Middle frontal gyrus (tissue), 1 donor: ENCODE measurements around the gene ROR2.

Experiments
- DNase-seq: peaks from one replicate; pipeline ENCODE4 v3.0.0-alpha.2; 2015; ENCODE audit warnings: low spot score; ENCODE audit errors: extremely low spot score

Gene ROR2

DNA sequence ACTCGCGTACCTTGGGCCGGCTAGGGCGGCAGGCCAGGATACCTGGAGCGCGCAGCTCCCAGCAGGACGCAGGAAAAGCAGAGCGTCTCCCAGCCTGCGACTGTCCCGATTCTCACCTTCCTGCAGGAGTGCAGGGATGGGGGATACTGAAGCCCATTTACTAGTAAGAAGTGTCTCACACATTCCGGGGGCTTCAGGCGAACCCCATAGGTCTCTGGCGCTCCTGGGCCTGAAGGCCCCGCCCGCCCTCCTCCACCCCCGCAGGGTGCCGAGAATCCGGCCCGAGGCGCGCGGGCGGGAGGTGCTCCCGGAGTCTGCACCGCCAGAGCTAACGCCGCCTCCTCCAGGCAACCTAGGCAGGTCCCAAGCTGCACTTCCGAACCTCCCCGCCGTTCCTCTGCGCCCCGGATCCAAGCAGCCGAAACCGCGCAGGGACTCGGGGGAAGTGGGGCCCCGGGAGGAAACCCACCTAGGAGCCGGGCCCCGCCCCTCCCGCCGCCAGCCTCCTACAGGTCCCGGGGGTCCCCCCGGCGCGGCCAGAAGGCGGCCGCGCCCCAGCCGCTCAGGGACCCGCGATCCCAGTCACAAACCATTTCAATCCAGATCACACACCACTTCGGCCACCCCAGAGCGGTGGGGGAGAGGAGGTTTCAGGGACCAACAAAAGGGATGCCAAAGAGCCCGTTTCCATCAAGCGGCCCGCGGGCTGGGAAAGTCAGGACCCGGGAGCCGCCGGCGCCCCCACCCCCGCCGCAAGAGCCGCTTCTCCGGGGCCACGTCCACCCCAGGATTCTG is 1.2 kb downstream of the ROR2 start:
- no peak for DNase-seq

DNA sequence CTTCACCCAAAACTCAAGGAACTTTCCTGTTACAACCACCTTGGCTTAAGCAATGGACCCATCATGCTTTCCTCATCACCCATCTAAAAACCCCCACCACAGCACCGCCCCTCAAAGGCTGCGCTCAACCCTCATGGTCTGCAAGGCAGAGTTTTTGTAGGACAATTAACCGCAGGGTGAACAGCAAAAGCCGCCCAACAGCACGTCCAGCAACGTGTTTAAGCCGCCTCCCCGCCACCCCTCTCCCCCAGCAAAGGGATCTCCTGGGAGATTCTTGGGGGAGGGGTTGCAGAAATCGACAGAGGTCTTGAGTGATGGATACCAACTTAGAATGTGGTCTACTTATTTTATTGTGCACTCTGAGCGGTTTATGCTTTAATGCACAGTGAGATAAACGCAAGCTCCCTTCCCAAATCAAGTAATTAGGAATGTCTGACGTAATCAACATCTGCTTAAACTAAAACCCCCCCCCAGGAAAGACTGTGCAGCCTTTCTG is 1.9 kb downstream of the ROR2 start:
- no peak for DNase-seq

DNA sequence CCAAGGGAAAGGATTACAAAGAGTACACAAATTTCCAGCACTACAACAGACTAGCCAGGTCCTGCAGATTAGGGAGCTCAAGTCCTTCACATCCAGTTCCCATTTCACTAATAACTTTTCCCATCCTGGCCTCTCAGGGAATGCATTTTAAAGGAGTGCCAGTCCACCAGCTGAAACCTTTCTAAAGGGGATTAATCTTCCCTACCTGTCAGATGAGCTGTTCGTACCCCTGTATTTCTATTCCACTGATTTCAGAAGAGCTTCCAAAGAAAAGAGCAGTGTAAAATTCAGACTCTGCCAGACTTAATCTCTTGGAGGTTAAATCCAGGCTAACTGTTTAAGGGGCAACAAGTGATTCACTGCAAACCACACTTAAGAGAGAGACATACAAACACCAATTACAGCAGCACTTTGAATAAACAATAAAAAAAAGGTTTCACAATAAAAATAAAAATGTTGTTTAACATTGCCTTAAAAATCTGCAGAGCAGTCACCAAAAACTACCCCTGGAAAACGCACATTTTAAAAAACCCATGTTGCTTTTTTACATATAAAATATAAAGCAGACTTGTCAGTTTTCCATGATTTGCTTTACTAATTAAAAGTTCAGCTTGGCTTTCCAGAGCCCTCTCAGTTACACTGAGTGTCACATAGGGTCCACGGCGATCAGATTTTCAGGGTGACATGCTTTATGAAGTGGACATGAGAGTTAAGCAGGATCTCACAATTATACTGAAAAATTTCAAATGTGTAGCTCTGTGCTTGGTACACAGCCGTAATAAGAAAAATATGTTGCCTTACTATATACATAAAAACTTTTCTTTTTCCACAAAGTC is 3.2 kb downstream of the ROR2 start:
- DNase-seq, result no peak

DNA sequence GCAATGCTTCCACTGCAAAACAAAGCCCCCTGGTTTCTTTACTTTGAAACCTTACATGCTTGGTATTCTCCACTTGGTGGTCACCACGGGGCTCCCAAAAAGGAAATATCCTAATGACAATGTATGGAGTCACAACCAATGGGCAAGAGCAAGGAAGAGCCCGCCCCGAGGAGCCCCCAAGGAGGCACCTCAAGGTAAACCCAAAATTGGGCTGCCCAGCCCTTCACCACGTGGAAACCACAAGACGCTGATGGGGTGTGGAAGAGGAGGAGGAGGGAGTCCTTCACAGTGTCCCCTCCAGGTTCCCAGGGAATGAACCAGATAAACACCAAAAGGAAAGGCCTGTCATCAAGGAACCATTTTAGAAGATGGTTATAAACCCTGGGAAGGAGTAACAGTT is 3.8 kb downstream of the ROR2 start:
- DNase-seq, result no peak

DNA sequence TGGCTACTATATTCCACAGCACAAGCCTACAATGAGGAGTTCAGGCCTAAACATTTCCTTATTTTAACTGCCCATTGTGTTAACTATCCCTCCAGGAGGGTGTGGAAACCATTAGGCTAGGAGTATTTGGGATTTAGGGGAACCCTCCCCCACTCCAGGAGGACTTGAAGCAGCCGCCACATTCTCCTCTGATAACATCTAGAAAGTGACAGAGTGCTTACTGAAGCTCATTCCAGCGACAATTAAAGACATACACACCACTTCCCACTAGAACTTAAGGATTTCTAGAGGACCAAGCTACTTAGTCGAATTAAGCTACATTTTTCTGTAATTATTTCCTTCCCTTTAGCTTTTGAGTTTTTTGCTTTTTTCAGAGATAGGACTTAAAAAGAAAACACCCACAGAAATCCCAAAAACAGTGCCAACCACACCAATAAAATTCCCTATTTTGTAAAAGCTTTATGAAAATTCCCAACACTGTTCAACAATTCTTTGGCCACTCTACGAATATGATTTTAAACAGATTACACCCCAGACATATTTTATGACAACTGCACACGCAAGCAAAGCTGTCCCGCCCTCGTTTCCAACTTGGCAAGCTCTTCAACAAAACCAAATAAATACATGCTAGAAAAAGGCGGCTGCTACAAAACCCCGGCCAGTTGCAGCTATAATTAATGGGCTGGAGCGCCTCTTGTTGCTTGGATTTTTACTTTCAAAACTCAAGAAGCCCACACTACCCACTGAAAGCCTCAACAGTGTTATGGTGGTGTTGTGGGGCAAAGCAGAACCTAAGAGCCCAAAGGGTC is 4.5 kb downstream of the ROR2 start:
- DNase-seq, result no peak

DNA sequence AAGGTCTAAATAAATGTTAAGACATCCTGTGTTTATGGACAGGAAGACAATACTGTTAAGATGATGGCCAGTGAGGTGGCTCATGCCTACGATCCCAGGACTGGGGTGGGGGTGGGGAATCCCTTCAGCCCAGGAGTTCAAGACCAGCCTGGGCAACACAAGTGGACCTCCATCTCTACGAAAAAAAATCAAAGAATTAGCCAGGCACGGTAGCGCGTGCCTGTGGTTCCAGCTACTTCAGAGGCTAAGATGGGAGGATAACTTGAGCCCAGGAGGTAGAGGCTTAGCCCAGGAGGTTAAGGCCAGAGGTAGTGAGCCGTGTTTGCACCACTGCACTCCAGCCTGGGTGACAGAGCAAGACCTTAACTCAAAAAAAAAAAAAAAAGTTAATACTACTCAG is 5.3 kb downstream of the ROR2 start:
- DNase-seq, result no peak

DNA sequence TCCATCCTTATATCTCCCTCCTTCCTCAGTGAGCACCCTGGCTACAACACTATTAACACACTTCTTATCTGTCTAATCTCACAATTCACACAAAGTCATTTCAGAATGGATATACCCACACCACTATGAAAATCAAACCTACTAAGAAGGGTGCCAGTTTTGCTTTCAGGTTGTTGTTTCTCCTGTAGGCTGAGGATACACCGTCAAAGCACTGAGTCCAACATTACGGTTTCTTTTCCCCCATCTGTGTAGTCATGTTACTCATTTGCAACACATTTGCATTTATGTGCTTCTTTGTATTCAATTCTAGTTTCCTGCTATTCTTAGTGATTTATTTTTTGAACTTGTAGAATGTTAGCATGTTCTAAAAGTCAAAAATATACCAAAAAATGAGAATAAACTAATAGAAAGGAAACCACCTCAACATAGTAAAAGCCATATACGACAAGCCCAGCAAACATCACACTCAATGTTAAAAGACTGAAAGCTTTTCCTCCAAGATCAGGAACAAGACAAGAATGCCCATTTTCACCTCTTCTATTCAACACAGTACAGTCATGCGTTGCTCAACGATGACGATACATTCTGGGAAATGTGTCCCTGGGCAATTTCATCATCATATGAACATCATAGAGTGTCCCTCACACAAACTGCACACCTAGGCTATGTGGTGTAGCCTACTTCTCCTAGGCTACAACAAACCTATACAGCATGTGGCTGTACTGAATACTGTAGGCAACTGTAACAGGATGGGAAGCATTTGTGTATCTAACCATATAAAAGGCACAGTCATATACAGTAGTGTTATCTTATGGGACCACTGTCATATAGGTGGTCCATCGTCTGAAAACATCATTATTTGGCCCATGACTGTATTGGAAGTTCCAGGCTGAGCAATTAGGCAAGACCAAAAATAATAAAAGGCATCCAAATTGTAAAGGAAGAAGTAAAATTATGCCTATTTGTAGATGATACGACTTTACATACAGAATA is 6.3 kb downstream of the ROR2 start:
- no peak for DNase-seq

DNA sequence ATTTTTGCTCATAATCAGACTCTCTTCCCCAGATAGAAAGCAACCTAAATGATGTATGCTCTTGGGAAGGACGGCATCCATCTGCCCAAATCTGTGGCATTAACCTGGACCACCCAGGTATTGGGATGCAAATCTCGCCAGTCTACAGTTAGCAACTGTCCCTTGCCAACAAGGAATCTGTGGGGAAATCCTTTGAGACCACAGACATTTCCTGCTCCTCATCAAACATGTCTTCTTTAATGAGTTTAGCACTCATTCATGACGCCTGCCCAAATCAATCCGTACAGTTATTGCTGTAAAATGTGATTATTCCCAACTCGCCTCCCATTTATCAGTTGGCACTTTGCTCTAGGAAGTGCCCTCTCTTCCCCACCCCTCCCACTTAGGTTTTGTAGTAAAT is 7.8 kb downstream of the ROR2 start:
- DNase-seq, result no peak

DNA sequence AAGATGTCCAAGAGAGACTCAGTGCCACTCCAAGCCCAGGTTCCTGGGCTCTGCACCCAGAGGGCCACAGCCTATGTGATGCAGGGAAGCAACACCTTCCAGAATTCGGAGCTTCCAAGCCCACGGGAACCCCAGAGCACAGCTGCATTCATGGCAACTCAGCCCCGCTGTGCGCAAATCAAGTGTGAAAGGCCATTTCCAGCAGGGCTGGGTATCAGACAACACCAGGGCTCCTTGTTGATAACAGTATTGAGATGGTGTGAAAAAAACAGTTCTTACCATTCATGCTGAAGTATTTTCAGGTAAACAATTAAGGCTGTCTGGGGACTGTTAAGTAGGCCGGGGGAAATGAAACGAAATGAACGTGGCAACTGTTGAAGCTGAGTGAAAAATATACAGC is 10.1 kb downstream of the ROR2 start:
- DNase-seq, result no peak

DNA sequence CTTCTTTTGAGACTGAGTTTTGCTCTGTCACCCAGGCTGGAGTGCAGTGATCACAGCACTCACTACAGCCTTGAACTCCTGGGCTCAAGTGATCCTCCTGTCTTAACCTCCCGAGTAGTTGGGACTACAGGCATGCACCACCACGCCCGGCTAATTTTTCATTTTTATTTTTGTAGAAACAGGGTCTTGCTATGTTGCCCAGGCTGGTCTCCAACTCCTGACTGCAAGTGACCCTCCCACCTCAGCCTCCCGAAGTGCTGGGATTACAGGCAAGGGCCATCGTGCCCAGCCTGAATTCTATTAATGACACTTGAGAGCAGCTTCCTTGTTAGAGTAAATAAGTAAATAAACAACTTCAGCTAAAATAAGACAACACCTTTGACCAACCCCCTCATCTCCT is 12.3 kb downstream of the ROR2 start:
- no peak for DNase-seq

DNA sequence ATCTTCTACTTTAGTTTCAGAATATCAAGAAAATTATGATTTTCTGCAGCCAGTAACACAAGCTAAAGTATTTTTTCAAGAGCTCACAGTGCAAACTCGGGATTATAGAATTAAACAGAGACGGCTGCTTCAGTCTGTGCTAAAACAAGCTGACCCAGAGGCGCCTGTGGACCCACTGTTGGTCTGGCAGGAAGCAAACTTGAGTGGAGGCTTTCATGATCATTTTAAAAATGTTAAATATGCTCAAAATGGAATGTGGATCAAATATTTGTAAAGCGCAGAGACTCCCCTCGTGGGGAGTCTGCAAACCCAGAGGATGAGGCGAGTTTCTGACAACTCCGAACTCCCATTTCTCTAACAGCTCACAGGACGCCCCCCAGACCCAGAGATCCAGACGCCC is 13.0 kb downstream of the ROR2 start:
- no peak for DNase-seq

DNA sequence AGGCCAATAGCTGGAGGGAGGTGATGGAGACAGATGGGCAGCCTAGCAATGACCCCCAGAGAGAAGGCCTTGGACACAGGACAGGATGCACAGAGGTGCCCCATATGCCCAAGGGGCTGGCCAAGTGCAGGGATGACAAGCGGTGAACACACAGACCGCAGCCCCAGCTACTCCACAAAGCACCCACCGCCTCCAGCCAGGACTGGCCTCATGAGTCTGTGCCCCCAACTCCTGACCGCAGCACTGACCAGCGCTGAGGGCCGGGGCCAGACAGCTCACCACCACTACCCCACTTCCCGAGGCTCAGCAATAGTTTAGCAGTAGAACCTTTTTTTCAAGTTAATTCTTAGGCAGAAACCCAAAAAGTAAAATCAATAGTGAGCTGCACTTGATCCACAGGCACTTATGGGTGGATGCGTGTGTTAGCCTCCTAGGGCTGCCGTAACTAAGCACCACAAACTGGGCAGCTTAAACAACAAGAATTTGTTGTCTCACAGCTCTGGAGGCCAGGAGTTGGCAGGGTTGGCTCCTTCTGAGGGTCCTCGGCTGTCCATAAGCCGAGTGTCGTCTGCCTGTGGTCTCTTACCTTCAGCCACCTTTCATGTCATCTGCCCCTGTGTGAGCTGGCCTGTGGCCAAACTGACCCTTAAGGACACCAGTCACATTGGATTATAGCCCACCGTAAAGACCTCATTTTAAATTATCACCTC is 14.1 kb downstream of the ROR2 start:
- no peak for DNase-seq

DNA sequence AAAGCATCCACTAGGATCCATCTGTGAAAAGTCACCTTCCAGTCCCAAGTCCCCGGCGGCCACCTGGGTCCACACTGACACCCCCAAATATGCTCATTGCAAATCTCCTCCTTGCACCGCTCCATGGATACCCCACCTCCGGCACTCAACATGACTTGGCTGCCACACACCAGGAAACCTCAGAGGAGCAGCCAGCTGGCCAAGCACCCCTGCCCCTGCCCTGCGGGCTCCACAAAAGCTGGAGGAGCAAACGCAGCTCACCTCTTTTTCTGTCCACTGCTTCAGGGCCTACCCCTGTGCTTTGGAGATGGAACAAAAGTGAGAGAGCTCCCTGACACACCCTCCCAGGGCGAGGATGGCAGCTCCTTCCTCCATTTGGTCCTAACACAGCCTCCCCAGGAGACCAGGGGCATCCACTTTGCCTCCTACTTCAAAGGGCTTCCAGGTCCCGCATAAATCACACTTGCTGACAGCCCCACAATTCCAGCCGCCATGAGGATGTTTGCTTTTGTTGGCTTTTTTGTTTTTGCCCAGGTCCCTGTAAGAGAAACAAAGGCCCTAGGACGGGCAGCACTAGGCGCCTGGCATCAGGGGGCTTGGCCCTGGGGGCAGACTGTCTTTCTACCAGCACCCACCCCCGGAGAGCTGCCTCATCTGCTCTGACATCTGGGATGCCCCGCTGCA is 14.8 kb downstream of the ROR2 start:
- DNase-seq, result no peak

DNA sequence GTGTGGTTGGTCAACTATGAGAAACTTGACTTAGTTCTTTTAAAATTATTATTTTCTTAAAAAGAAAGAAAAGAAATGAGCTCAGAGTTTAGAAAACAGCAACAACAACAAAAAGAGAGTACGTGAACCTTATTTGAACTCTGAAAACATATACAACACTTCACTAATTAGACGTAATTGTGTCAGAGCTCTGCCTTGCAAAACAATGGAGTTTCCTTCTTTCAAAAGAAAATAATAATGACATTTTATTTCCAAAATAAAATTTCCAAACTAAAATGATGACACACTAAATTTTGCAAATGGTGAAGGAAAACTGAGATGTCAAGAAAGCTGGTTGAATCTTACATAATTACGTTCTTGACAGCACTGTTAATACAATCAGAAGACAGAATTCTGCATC is 15.4 kb downstream of the ROR2 start:
- DNase-seq, result no peak

DNA sequence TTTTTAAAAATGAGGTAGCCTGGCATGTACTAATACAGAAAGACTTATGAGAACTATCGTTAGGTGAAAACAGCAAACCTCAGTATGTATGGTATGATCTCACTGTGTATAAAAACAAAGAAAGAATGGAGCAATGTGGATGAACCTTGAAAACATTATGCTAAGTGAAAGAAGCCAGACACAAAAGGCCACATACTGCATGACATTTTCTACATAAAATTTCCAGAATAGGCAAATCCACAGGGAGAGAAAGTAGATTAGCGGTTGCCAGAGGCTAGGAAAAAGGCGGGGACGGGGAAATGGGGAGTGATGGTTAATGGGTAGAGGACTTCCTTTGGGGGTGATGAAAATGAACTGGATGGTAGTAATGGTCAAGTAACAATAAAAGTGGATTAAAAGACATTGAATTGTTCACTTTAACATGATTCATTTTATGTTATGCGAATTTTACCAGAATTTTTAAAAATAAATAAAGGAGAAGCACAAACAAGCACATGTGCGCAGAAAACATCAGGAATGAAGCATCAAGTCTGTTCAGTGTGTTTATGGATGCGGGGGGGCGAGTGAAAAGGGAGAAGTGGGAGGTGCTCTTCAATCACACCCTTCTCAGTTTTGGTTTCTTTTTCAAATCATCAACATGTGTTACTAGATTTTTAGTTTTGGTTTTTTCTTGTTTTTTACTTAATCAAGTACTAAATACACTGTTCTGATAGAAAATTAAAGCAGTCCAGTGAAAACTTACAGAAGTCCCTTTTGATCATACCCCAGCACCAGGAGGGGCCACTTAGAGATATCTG is 16.3 kb downstream of the ROR2 start:
- DNase-seq, result no peak

DNA sequence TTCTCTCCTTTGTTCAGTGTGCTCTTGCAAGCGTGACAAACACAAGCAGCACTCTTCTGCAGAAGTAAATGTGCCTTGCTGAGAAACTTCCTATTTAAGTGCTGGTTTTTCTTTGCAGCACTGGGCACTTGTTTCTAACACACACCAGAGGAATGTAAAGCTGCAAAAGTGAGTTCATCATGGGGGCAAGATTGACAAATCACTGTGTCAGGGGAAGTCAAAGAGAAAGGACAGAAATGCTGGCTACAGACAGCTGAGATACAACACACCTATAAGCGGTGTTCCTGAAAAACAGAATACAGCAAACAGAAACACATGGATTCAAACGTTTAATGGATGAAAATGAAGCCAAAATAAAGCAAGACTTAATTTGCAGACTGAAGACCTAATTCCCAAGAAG is 19.6 kb downstream of the ROR2 start:
- no peak for DNase-seq

DNA sequence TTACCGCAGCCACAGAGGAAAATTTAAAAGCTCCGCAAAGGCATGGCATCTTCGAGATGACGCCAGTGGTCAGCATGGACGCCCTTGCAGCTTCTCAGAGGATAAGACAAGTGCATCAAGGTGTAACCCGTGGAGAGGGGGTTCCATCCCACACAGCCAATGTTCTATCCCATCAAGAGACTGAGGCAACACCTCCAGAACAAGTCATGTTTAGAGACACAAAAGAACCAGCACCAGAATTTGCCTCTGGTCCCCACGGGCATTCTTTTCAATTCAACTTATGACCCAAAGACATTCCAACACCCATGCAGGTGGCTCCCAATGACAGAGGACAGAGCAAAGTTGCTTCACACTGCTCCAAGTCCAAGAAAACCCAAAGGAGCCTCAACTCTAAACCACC is 20.7 kb downstream of the ROR2 start:
- DNase-seq, result no peak

DNA sequence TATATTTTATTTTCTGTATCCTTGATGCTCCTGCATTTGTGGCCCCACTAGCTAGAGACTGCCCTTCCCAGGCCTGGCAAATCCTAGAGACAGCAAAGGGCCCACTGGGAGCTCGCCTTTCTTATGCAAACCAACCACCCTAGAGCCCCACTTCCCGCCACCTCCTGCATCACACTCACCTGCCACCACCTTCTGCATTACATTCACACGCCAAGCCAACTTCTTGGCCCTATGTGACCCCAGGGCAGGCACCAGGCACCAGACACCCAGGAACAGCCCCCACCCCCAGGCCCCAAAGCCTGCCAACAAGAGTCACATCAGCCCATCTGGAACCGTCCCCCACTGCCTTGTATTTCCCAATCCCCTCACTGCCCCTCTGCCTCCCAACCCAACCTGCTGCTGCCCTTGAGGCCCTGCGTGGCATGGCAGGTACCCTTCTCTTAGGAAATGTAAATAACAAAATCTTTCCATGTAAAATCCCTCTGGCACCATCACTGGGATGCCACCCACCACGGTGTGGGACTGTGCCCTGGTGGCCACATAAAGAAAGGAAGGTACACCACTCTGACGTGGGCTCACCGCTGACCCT is 22.0 kb downstream of the ROR2 start:
- no peak for DNase-seq
